ENCODE data around the gene YPEL1.
A peak's percentile ranks its signal among the peaks of the same experiment; 100 is the strongest.

YPEL1 gene

GRCh38 chr22:21735200-21736083 is at the start of gene YPEL1:
Gene YPEL1 (minus strand): TSS chr22:21735794. CDS start chr22:21710744, 25,050 bp downstream.
- DNase-seq (ENCODE audit: low spot score), result peak; percentile 98

GRCh38 chr22:21780259-21780658 is 44.7 kb upstream of the YPEL1 start:
- DNase-seq (ENCODE audit: low spot score), result no peak

- no peak for DNase-seq (ENCODE audit: low spot score)
Observed at GRCh38 chr22:21779444-21779843, 43.9 kb upstream of the YPEL1 start.

GRCh38 chr22:21778705-21779363 is 43.2 kb upstream of the YPEL1 start:
- no peak for DNase-seq (ENCODE audit: low spot score)

- no peak for DNase-seq (ENCODE audit: low spot score)
Observed at GRCh38 chr22:21771631-21771976, 36.0 kb upstream of the YPEL1 start.

GRCh38 chr22:21768435-21768834 is 32.8 kb upstream of the YPEL1 start:
- DNase-seq (ENCODE audit: low spot score), result no peak

- no peak for DNase-seq (ENCODE audit: low spot score)
Observed at GRCh38 chr22:21766691-21767462, 31.3 kb upstream of the YPEL1 start.

- DNase-seq (ENCODE audit: low spot score), result no peak
Observed at GRCh38 chr22:21765909-21766529, 30.4 kb upstream of the YPEL1 start.

- DNase-seq (ENCODE audit: low spot score), result no peak
Observed at GRCh38 chr22:21764038-21764804, 28.6 kb upstream of the YPEL1 start.

GRCh38 chr22:21762712-21763581 is 27.4 kb upstream of the YPEL1 start:
- DNase-seq (ENCODE audit: low spot score), result no peak

- DNase-seq (ENCODE audit: low spot score), result no peak
Observed at GRCh38 chr22:21761994-21762680, 26.5 kb upstream of the YPEL1 start.

GRCh38 chr22:21761086-21761485 is 25.5 kb upstream of the YPEL1 start:
- no peak for DNase-seq (ENCODE audit: low spot score)

GRCh38 chr22:21760640-21761039 is 25.0 kb upstream of the YPEL1 start:
- no peak for DNase-seq (ENCODE audit: low spot score)

- no peak for DNase-seq (ENCODE audit: low spot score)
Observed at GRCh38 chr22:21759646-21760376, 24.2 kb upstream of the YPEL1 start.

GRCh38 chr22:21759093-21759492 is 23.5 kb upstream of the YPEL1 start:
- DNase-seq (ENCODE audit: low spot score), result no peak

- no peak for DNase-seq (ENCODE audit: low spot score)
Observed at GRCh38 chr22:21758091-21758864, 22.7 kb upstream of the YPEL1 start.

- DNase-seq (ENCODE audit: low spot score), result no peak
Observed at GRCh38 chr22:21755851-21756284, 20.3 kb upstream of the YPEL1 start.

GRCh38 chr22:21754523-21754922 is 18.9 kb upstream of the YPEL1 start:
- DNase-seq (ENCODE audit: low spot score), result no peak

Measured in HuH-7.5 (cell line).